Activated CD4-positive, alpha-beta T cell treated with anti-CD3 and anti-CD28 coated beads, Interleukin-2, amount 10 ng/mL, durations not matched to agents 7 days and 5 days (primary cell): ENCODE data around the gene TRIM38. TPM values are rescaled to one million over a fixed set of nuclear protein-coding genes. Genes with fewer than 3 reads are reported as not detected.
"Not testable (repeated sequence)": the region's sequence is repeated elsewhere in the genome, so short reads cannot be mapped to it uniquely, and the experiment has no call there.

Experiments used
- CTCF ChIA-PET: fragments of 350-600 bp; sonication (Branson Sonifier 250); formaldehyde crosslinking; loops from one replicate; lab custom pipeline; 2021; ENCODE audit warnings: antibody characterized with exemption; lab: Charles Lee
- POLR2A ChIA-PET: fragments of 350-600 bp; sonication (Branson Sonifier 250); formaldehyde crosslinking; loops from one replicate; lab custom pipeline; 2021; ENCODE audit warnings: antibody characterized with exemption; lab: Charles Lee
- DNase-seq: peaks from one replicate; pipeline ENCODE4 v3.0.0-alpha.2; 2020
- H3K27ac Mint-ChIP-seq: one replicate; pipeline ENCODE4 v1.8.0; 2021; ENCODE audit warnings: mild to moderate bottlenecking, moderate library complexity, mixed read lengths
- H3K27me3 Mint-ChIP-seq: one replicate; pipeline ENCODE4 v1.8.0; 2021; ENCODE audit warnings: mixed read lengths
- H3K36me3 Mint-ChIP-seq: one replicate; pipeline ENCODE4 v1.8.0; 2021; ENCODE audit warnings: low read depth, mixed read lengths
- H3K4me1 Mint-ChIP-seq: one replicate; pipeline ENCODE4 v1.8.0; 2021; ENCODE audit warnings: mixed read lengths
- H3K4me3 Mint-ChIP-seq: one replicate; pipeline ENCODE4 v1.8.0; 2021; ENCODE audit warnings: mild to moderate bottlenecking, moderate library complexity, mixed read lengths
- H3K9me3 Mint-ChIP-seq: one replicate; pipeline ENCODE4 v1.8.0; 2021; ENCODE audit warnings: mixed read lengths
- total RNA-seq, 2 experiments: library from RNA; stranded (reverse); gene quantifications; one replicate each; pipeline ENCODE4 v1.2.3, GENCODE V29; 2021

TRIM38 gene
- total RNA-seq, 2 experiments from 2014 or later = 25.4 to 27.6 TPM

- Mint-ChIP-seq H3K36me3 (no peaks in the 10 kb centered on the region), H3K9me3 (no peaks in the 10 kb centered on the region)
- POLR2A ChIA-PET = no interaction called here
Measured at GRCh38 chr6:25928562-25929324, 33.9 kb upstream of the TRIM38 start.

GRCh38 chr6:25929785-25930184 is 32.8 kb upstream of the TRIM38 start:
- POLR2A ChIA-PET, DNase-seq, H3K27me3 Mint-ChIP-seq, H3K27ac Mint-ChIP-seq, CTCF ChIA-PET, H3K9me3 Mint-ChIP-seq, H3K4me3 Mint-ChIP-seq, H3K36me3 Mint-ChIP-seq, H3K4me1 Mint-ChIP-seq: not testable (repeated sequence)

More at GRCh38 chr6:25928562-25929324, 33.9 kb upstream of the TRIM38 start:
- DNase-seq = no peak
- CTCF ChIA-PET = interaction anchor here (2.0 kb wide), 1 partner anchor 11 kb away, joined by 6 read pairs; no protein-coding TSS in a partner anchor
- Mint-ChIP-seq H3K4me1 (no peaks in the 10 kb centered on the region), H3K27ac (no peak overlapping the region), H3K4me3 (no peak overlapping the region), H3K27me3 (no peaks in the 10 kb centered on the region)

GRCh38 chr6:25930532-25931410 is 31.8 kb upstream of the TRIM38 start, which contains the start of gene SLC17A2:
SLC17A2 (minus strand) TSS chr6:25930691; CDS start chr6:25925796, 4,895 bp downstream.
- H3K4me1 Mint-ChIP-seq = no peaks in the 10 kb centered on the region
- ChIA-PET CTCF (no interaction called here), POLR2A (no interaction called here)

GRCh38 chr6:25931411-25931709 is 31.2 kb upstream of the TRIM38 start:
- no peak for DNase-seq
- no peaks in the 10 kb centered on the region for H3K4me1 Mint-ChIP-seq
- no peak overlapping the region for H3K27ac Mint-ChIP-seq
- no peaks in the 10 kb centered on the region for H3K27me3 Mint-ChIP-seq
- no peaks in the 10 kb centered on the region for H3K9me3 Mint-ChIP-seq
- POLR2A ChIA-PET = no interaction called here
- H3K36me3 Mint-ChIP-seq = no peaks in the 10 kb centered on the region
- no peak overlapping the region for H3K4me3 Mint-ChIP-seq
- CTCF ChIA-PET = no interaction called here

More at GRCh38 chr6:25930532-25931410, 31.8 kb upstream of the TRIM38 start, which contains the start of gene SLC17A2:
- Mint-ChIP-seq H3K4me3 (no peak within 1 kb of the TSS), H3K36me3 (no peaks in the 10 kb centered on the region), H3K9me3 (no peaks in the 10 kb centered on the region), H3K27ac (no peak within 1 kb of the TSS), H3K27me3 (no peaks in the 10 kb centered on the region)
- DNase-seq = no peak

GRCh38 chr6:25934156-25934555 is 28.4 kb upstream of the TRIM38 start:
- H3K4me1 Mint-ChIP-seq = no peaks in the 10 kb centered on the region
- no peak for DNase-seq
- H3K27ac Mint-ChIP-seq = no peak overlapping the region
- ChIA-PET CTCF (no interaction called here), POLR2A (no interaction called here)
- no peaks in the 10 kb centered on the region for H3K27me3 Mint-ChIP-seq
- no peaks in the 10 kb centered on the region for H3K36me3 Mint-ChIP-seq
- no peaks in the 10 kb centered on the region for H3K9me3 Mint-ChIP-seq
- H3K4me3 Mint-ChIP-seq = no peak overlapping the region

- Mint-ChIP-seq H3K4me1 (no peaks in the 10 kb centered on the region), H3K4me3 (no peak overlapping the region), H3K36me3 (no peaks in the 10 kb centered on the region), H3K27me3 (no peaks in the 10 kb centered on the region), H3K9me3 (no peaks in the 10 kb centered on the region), H3K27ac (no peak overlapping the region)
- ChIA-PET CTCF (interaction anchor here (0.7 kb wide), 1 partner anchor 155 kb away, joined by 4 read pairs; no protein-coding TSS in a partner anchor), POLR2A (no interaction called here)
- no peak for DNase-seq
Measured at GRCh38 chr6:25934735-25935313, 27.8 kb upstream of the TRIM38 start.

- no peak for DNase-seq
- H3K27ac Mint-ChIP-seq = no peak overlapping the region
- ChIA-PET POLR2A (no interaction called here), CTCF (interaction anchor here (0.7 kb wide), 1 partner anchor 16 kb away, joined by 8 read pairs; no protein-coding TSS in a partner anchor)
- no peak overlapping the region for H3K4me3 Mint-ChIP-seq
- H3K4me1 Mint-ChIP-seq = no peaks in the 10 kb centered on the region
- H3K36me3 Mint-ChIP-seq = no peaks in the 10 kb centered on the region
- H3K27me3 Mint-ChIP-seq = no peaks in the 10 kb centered on the region
- no peaks in the 10 kb centered on the region for H3K9me3 Mint-ChIP-seq
Measured at GRCh38 chr6:25935953-25936352, 26.6 kb upstream of the TRIM38 start.

GRCh38 chr6:25939593-25939992 is 23.0 kb upstream of the TRIM38 start:
- ChIA-PET CTCF (interaction anchor here (1.2 kb wide), 2 partner anchors 12 to 152 kb away, joined by 3 to 6 read pairs; no protein-coding TSS in a partner anchor), POLR2A (no interaction called here)
- H3K27ac Mint-ChIP-seq = no peak overlapping the region
- H3K4me3 Mint-ChIP-seq = no peak overlapping the region
- DNase-seq = no peak
- H3K36me3 Mint-ChIP-seq = no peaks in the 10 kb centered on the region
- no peaks in the 10 kb centered on the region for H3K9me3 Mint-ChIP-seq
- no peaks in the 10 kb centered on the region for H3K27me3 Mint-ChIP-seq
- peaks cover 3% of the 10 kb centered on the region for H3K4me1 Mint-ChIP-seq

GRCh38 chr6:25942561-25943147 is 19.9 kb upstream of the TRIM38 start:
- Mint-ChIP-seq H3K9me3 (peaks cover 9% of the 10 kb centered on the region), H3K4me1 (peaks cover 27% of the 10 kb centered on the region), H3K36me3 (peaks cover 6% of the 10 kb centered on the region), H3K4me3 (no peak overlapping the region), H3K27me3 (no peaks in the 10 kb centered on the region), H3K27ac (no peak overlapping the region)
- ChIA-PET POLR2A (no interaction called here), CTCF (interaction anchor here (1.2 kb wide), 1 partner anchor 20 kb away, joined by 3 read pairs; the partner anchor contains the start of gene TRIM38)
- DNase-seq = no peak

- Mint-ChIP-seq H3K27me3 (no peaks in the 10 kb centered on the region), H3K27ac (no peak overlapping the region), H3K4me1 (peaks cover 29% of the 10 kb centered on the region), H3K9me3 (peaks cover 9% of the 10 kb centered on the region), H3K4me3 (no peak overlapping the region), H3K36me3 (peaks cover 6% of the 10 kb centered on the region)
- CTCF ChIA-PET = interaction anchor here (1.1 to 1.4 kb wide), 2 partner anchors 16 to 38 kb away, joined by 3 read pairs; no protein-coding TSS in a partner anchor
- no peak for DNase-seq
- POLR2A ChIA-PET = no interaction called here
Measured at GRCh38 chr6:25943887-25944286, 18.7 kb upstream of the TRIM38 start.

GRCh38 chr6:25944688-25945574 is 17.7 kb upstream of the TRIM38 start:
- Mint-ChIP-seq H3K4me3 (no peak overlapping the region), H3K9me3 (peaks cover 12% of the 10 kb centered on the region), H3K27me3 (peaks cover 3% of the 10 kb centered on the region), H3K4me1 (peaks cover 29% of the 10 kb centered on the region), H3K36me3 (peaks cover 6% of the 10 kb centered on the region), H3K27ac (no peak overlapping the region)
- CTCF ChIA-PET = interaction anchor here (0.9 to 1.1 kb wide), 2 partner anchors 37 to 73 kb away, joined by 3 to 4 read pairs; a partner anchor contains a TSS
- no peak for DNase-seq
- POLR2A ChIA-PET = no interaction called here
